RCC 7860 (cell line): Measurements from ENCODE around the gene HAPLN2.
A peak's percentile ranks its signal among the peaks of the same experiment; 100 is the strongest.

ENCODE experiments used
- DNase-seq: peaks from one replicate; pipeline ENCODE4 v3.0.0-alpha.2; 2015; ENCODE audit warnings: low spot score
- FAIRE-seq: peaks from 2 replicates; lab custom pipeline; 2012; peaks lifted over from hg19 to GRCh38; lab: Jason Lieb, UNC

The HAPLN2 gene

GRCh38 chr1:156643049-156643777 lies 24.0 kb downstream of the HAPLN2 start:
- FAIRE-seq (no peak), DNase-seq (no peak)

GRCh38 chr1:156643778-156644092 lies 24.5 kb downstream of the HAPLN2 start:
- DNase-seq (no peak), FAIRE-seq (no peak)

- FAIRE-seq: no peak
- DNase-seq: no peak
Observed at GRCh38 chr1:156644146-156644545, 24.9 kb downstream of the HAPLN2 start.

- no peak for DNase-seq
- no peak for FAIRE-seq
Observed at GRCh38 chr1:156644640-156645039, 25.4 kb downstream of the HAPLN2 start.

GRCh38 chr1:156645056-156645455 lies 25.8 kb downstream of the HAPLN2 start:
- DNase-seq (no peak), FAIRE-seq (no peak)

GRCh38 chr1:156645666-156646065 lies 26.5 kb downstream of the HAPLN2 start:
- FAIRE-seq (no peak), DNase-seq (no peak)

- FAIRE-seq (no peak), DNase-seq (no peak)
Observed at GRCh38 chr1:156646738-156647211, 27.6 kb downstream of the HAPLN2 start.

- no peak for FAIRE-seq
- no peak for DNase-seq
Observed at GRCh38 chr1:156647351-156647750, 28.1 kb downstream of the HAPLN2 start.

- FAIRE-seq: no peak
Observed at GRCh38 chr1:156648496-156648895, 29.3 kb downstream of the HAPLN2 start.

GRCh38 chr1:156648951-156649350 lies 29.7 kb downstream of the HAPLN2 start:
- FAIRE-seq (no peak), DNase-seq (peak; percentile 10)

More at GRCh38 chr1:156648496-156648895, 29.3 kb downstream of the HAPLN2 start:
- DNase-seq: no peak

GRCh38 chr1:156652131-156652991 lies 33.1 kb downstream of the HAPLN2 start:
- no peak for FAIRE-seq
- DNase-seq: no peak

- FAIRE-seq (no peak), DNase-seq (no peak)
Observed at GRCh38 chr1:156652992-156653355, 33.8 kb downstream of the HAPLN2 start.

- DNase-seq: no peak
- no peak for FAIRE-seq
Observed at GRCh38 chr1:156654700-156655099, 35.5 kb downstream of the HAPLN2 start.

- no peak for FAIRE-seq
- DNase-seq: no peak
Observed at GRCh38 chr1:156655151-156655903, 36.1 kb downstream of the HAPLN2 start.

GRCh38 chr1:156655904-156656516 lies 36.8 kb downstream of the HAPLN2 start:
- FAIRE-seq: no peak

GRCh38 chr1:156656806-156657740 lies 37.9 kb downstream of the HAPLN2 start:
- DNase-seq (peak; percentile 21), FAIRE-seq (no peak)

More at GRCh38 chr1:156655904-156656516, 36.8 kb downstream of the HAPLN2 start:
- no peak for DNase-seq

GRCh38 chr1:156657741-156658319 lies 38.6 kb downstream of the HAPLN2 start:
- FAIRE-seq: no peak

GRCh38 chr1:156658496-156658895 lies 39.3 kb downstream of the HAPLN2 start:
- DNase-seq (no peak), FAIRE-seq (no peak)

More at GRCh38 chr1:156657741-156658319, 38.6 kb downstream of the HAPLN2 start:
- DNase-seq: no peak

- DNase-seq: no peak
Observed at GRCh38 chr1:156658945-156659574, 39.8 kb downstream of the HAPLN2 start.

More at GRCh38 chr1:156658945-156659574, 39.8 kb downstream of the HAPLN2 start:
- FAIRE-seq: no peak
